Upper lobe of left lung (tissue), 6 donors: ENCODE data around the gene RASSF4. TPM values are rescaled to one million over a fixed set of nuclear protein-coding genes. Genes with fewer than 3 reads are reported as not detected.
A peak's percentile ranks its signal among the peaks of the same experiment; 100 is the strongest.

Experiments
- ATAC-seq, 2 donors: fragments of 200-7000 bp; cut with Tn5 transposase; one replicate each; pipeline ENCODE4 v1.9.1; 2022; ENCODE audit warnings: mild to moderate bottlenecking in 2 of 2, moderate library complexity in 2 of 2; ENCODE audit not compliant: low FRiP score in 2 of 2
- DNase-seq, 2 donors: peaks; one replicate each; pipeline ENCODE4 v3.0.0-alpha.2; 2019 to 2020
- H3K27ac ChIP-seq, 4 donors: fragments of 200-600 bp; sonication (generic); one replicate each; pipeline ENCODE4 v1.5.1; 2016 to 2019
- H3K27me3 ChIP-seq, 4 donors: fragments of 200-600 bp; sonication (generic); one replicate each; pipeline ENCODE4 v1.5.1; 2017 to 2019
- H3K36me3 ChIP-seq, 4 donors: fragments of 200-600 bp; sonication (generic); one replicate each; pipeline ENCODE4 v1.5.1; 2016 to 2019
- H3K4me1 ChIP-seq, 4 donors: fragments of 200-600 bp; sonication (generic); one replicate each; pipeline ENCODE4 v1.5.1; 2018 to 2019
- H3K4me3 ChIP-seq, 4 donors: fragments of 200-600 bp; sonication (generic); one replicate each; pipeline ENCODE4 v1.5.1; 2017 to 2019; ENCODE audit warnings: mild to moderate bottlenecking in 2 of 4, moderate library complexity in 1 of 4
- H3K9me3 ChIP-seq, 4 donors: fragments of 200-600 bp; sonication (generic); one replicate each; pipeline ENCODE4 v1.5.1; 2018 to 2019
- CTCF ChIP-seq, 6 experiments: fragments of 450-650 bp in 4 of 6; fragments of 200-600 bp in 2 of 6; sonication (generic) in 2 of 6; IDR thresholded peaks; one replicate each; pipeline ENCODE4 v1.5.1; 2016 to 2019; ENCODE audit warnings: antibody characterized with exemption in 6 of 6
- EP300 ChIP-seq, 4 donors: sonication (generic); formaldehyde crosslinking; IDR thresholded peaks; one replicate each; pipeline ENCODE4 v1.5.1; 2017; ENCODE audit warnings: antibody characterized with exemption in 4 of 4, control low read depth in 2 of 4
- POLR2A ChIP-seq, 4 donors: fragments of 450-650 bp; IDR thresholded peaks; one replicate each; pipeline ENCODE4 v1.5.1; 2016 to 2017; ENCODE audit warnings: antibody characterized with exemption in 4 of 4, mild to moderate bottlenecking in 2 of 4
- POLR2AphosphoS5 ChIP-seq, 2 donors: sonication (generic); formaldehyde crosslinking; IDR thresholded peaks; one replicate each; pipeline ENCODE4 v1.5.1; 2017; ENCODE audit warnings: antibody characterized with exemption in 2 of 2
- WGBS, 2 donors: methylation state at CpG; one replicate each; pipeline ENCODE4 v1.1.5; 2017 to 2018; 5-methylcytosine and 5-hydroxymethylcytosine counted together
- total RNA-seq, 6 donors: library from RNA; depleted of rRNA in 4 of 6; stranded (reverse); fragments of >200 nt in 4 of 6; gene quantifications; one replicate each; pipeline versions ENCODE4 v1.1.0 to v1.2.1, GENCODE V29; 2016 to 2021
- donor health status: DM: no; HTN: no; CAD: no; lungs with moderate emphysema.
- donor health status: DM: no; HTN: yes; CAD: no; lungs with severe emphysema.

Gene RASSF4
- total RNA-seq, 6 donors from 2014 or later: 23.4 to 194 (median 48.0) TPM

GRCh38 chr10:44993922-44994751, 34.5 kb downstream of the RASSF4 start:
- TF ChIP-seq CTCF (IDR thresholded peaks at IDR 0.05) (no peak), EP300 (IDR thresholded peaks at IDR 0.05) (no peak), POLR2A (IDR thresholded peaks at IDR 0.05) (no peak), POLR2AphosphoS5 (IDR thresholded peaks at IDR 0.05) (no peak)
- 71 to 75% methylated on average over 11 of the region's 11 CpGs for WGBS, 2 donors
- Histone ChIP-seq H3K27me3 (no peaks in the 10 kb centered on the region), H3K9me3 (no peaks in the 10 kb centered on the region), H3K36me3 (peaks cover 0 to 24% (median 13%) of the 10 kb centered on the region in 4 donors), H3K27ac (peak overlapping the region in 3 of 4 donors; percentile 84 to 92 (median 87)), H3K4me1 (peaks cover 70 to 87% (median 70%) of the 10 kb centered on the region in 4 donors), H3K4me3 (no peak overlapping the region)
- no peak for ATAC-seq
- no peak for DNase-seq

GRCh38 chr10:44994752-44995530, 35.3 kb downstream of the RASSF4 start:
- peaks cover 0 to 17% (median 12%) of the 10 kb centered on the region in 4 donors for H3K36me3 ChIP-seq
- peak overlapping the region; percentile 74 to 92 (median 86) for H3K27ac ChIP-seq
- H3K27me3 ChIP-seq: no peaks in the 10 kb centered on the region
- no peak overlapping the region for H3K4me3 ChIP-seq
- H3K9me3 ChIP-seq: no peaks in the 10 kb centered on the region
- no peak for DNase-seq
- no peak for ATAC-seq
- TF ChIP-seq POLR2A (IDR thresholded peaks at IDR 0.05): no peak
- TF ChIP-seq EP300 (IDR thresholded peaks at IDR 0.05): no peak
- TF ChIP-seq CTCF (IDR thresholded peaks at IDR 0.05): no peak
- no peak for TF ChIP-seq POLR2AphosphoS5 (IDR thresholded peaks at IDR 0.05)
- 84 to 89% methylated on average over 9 of the region's 9 CpGs for WGBS, 2 donors
- H3K4me1 ChIP-seq: peaks cover 68 to 88% (median 73%) of the 10 kb centered on the region in 4 donors

- H3K4me1 ChIP-seq: peaks cover 71 to 88% (median 76%) of the 10 kb centered on the region in 4 donors
- no peaks in the 10 kb centered on the region for H3K27me3 ChIP-seq
- ATAC-seq: no peak
- H3K9me3 ChIP-seq: no peaks in the 10 kb centered on the region
- H3K36me3 ChIP-seq: peaks cover 0 to 17% (median 10%) of the 10 kb centered on the region in 4 donors
- 37 to 43% methylated on average over 4 of the region's 4 CpGs for WGBS, 2 donors
- H3K4me3 ChIP-seq: no peak overlapping the region
- no peak for TF ChIP-seq POLR2A (IDR thresholded peaks at IDR 0.05)
- TF ChIP-seq CTCF (IDR thresholded peaks at IDR 0.05): no peak
- TF ChIP-seq EP300 (IDR thresholded peaks at IDR 0.05): no peak
- TF ChIP-seq POLR2AphosphoS5 (IDR thresholded peaks at IDR 0.05): no peak
- DNase-seq: no peak
- peak overlapping the region; percentile 74 to 92 (median 86) for H3K27ac ChIP-seq
These were observed 35.9 kb downstream of the RASSF4 start for GRCh38 chr10:44995581-44995913.

GRCh38 chr10:44995914-44996669, 36.5 kb downstream of the RASSF4 start:
- DNase-seq: peak in 1 of 2 donors; percentile 47
- peaks cover 67 to 83% (median 72%) of the 10 kb centered on the region in 4 donors for H3K4me1 ChIP-seq
- H3K9me3 ChIP-seq: no peaks in the 10 kb centered on the region
- WGBS, 2 donors: 27 to 30% methylated on average over 5 to 9 of the region's 9 CpGs
- H3K27ac ChIP-seq: peak overlapping the region; percentile 74 to 92 (median 86)
- H3K36me3 ChIP-seq: peaks cover 0 to 14% (median 10%) of the 10 kb centered on the region in 4 donors
- H3K27me3 ChIP-seq: no peaks in the 10 kb centered on the region
- no peak for ATAC-seq
- TF ChIP-seq EP300 (IDR thresholded peaks at IDR 0.05) (peak in 1 of 4 donors; percentile 71), POLR2A (IDR thresholded peaks at IDR 0.05) (no peak), POLR2AphosphoS5 (IDR thresholded peaks at IDR 0.05) (peak in 1 of 2 donors; percentile 74)
- H3K4me3 ChIP-seq: no peak overlapping the region
